HCT116 (cell line): Measurements from ENCODE around the gene TMEM168. TPM values are rescaled to one million over a fixed set of nuclear protein-coding genes. Genes with fewer than 3 reads are reported as not detected.

Source experiments
- ATAC-seq: fragments of 200-7000 bp; cut with Tn5 transposase; 2 replicates; pipeline ENCODE4 v1.9.1; 2020; ENCODE audit warnings: mild to moderate bottlenecking, moderate library complexity
- BruUV-seq: library from RNA; stranded (reverse); fragments of 400-500 nt; replicated peaks from 2 replicates; lab custom pipeline; 2021; lab: Mats Ljungman, UMichigan
- CTCF ChIA-PET: fragments of 300-600 bp; sonication (Branson Sonifier 250); formaldehyde crosslinking; loops from one replicate; lab custom pipeline; 2021; ENCODE audit warnings: antibody characterized with exemption; lab: Charles Lee
- POLR2A ChIA-PET: fragments of 300-600, 350-600 bp; sonication (Branson Sonifier 250); formaldehyde crosslinking; loops from one replicate; lab custom pipeline; 2021; ENCODE audit warnings: antibody characterized with exemption; lab: Charles Lee
- RAD21 ChIA-PET, 2 experiments: fragments of 300-600 bp; sonication (Branson Sonifier 250); formaldehyde crosslinking; loops; one replicate each; lab custom pipeline; 2023; ENCODE audit warnings: low total read pairs in 2 of 2; ENCODE audit not compliant: uncharacterized antibody in 2 of 2, unreplicated experiment in 2 of 2, low non-redundant PET in 1 of 2; lab: Charles Lee
- DNase-seq: peaks from one replicate; pipeline ENCODE4 v3.0.0-alpha.2; 2010; ENCODE audit warnings: low read depth, low spot score
- H2AFZ ChIP-seq: fragments of 200-600 bp; shearing (Covaris generic), sonication (generic); 2 replicates; pipeline ENCODE4 v1.6.1; 2017; ENCODE audit warnings: low read depth, mixed run types, mixed read lengths, antibody characterized with exemption, low read length; ENCODE audit not compliant: poor library complexity, severe bottlenecking
- H3K27ac ChIP-seq: 2 replicates; pipeline ENCODE4 v1.5.1; 2012; ENCODE audit warnings: low read depth, low read length
- H3K27me3 ChIP-seq: fragments of 200-600 bp; sonication (generic); 2 replicates; pipeline ENCODE4 v1.6.1; 2016; ENCODE audit warnings: mixed run types, low read length, mixed read lengths; ENCODE audit not compliant: insufficient read depth
- H3K36me3 ChIP-seq, 2 experiments: fragments of 200-500 bp in 1 of 2; fragments of 200-600 bp in 1 of 2; sonication (Bioruptor generic) in 1 of 2; sonication (generic) in 1 of 2; 2 replicates each; pipeline versions ENCODE4 v1.5.1 to v1.6.1; 2014 to 2016; ENCODE audit warnings: low read length in 2 of 2, inconsistent platforms in 1 of 2, mixed read lengths in 1 of 2, mixed run types in 1 of 2; ENCODE audit not compliant: insufficient read depth in 2 of 2, control insufficient read depth in 1 of 2
- H3K4me1 ChIP-seq, 2 experiments: fragments of 200-600 bp in 1 of 2; sonication (generic) in 1 of 2; 2 replicates each; pipeline versions ENCODE4 v1.5.1 to v1.6.1; 2012 to 2017; ENCODE audit warnings: low read length in 2 of 2, inconsistent platforms in 1 of 2, mild to moderate bottlenecking in 1 of 2, mixed read lengths in 1 of 2, mixed run types in 1 of 2, moderate library complexity in 1 of 2; ENCODE audit not compliant: insufficient read depth in 2 of 2, control insufficient read depth in 1 of 2
- H3K4me2 ChIP-seq: fragments of 200-600 bp; sonication (generic); 2 replicates; pipeline ENCODE4 v1.6.1; 2017; ENCODE audit warnings: mixed run types, low read length, mixed read lengths
- H3K4me3 ChIP-seq, 2 experiments: fragments of 200-600 bp in 1 of 2; sonication (generic) in 1 of 2; replicated peaks in 1 of 2; 2 replicates each; pipeline ENCODE4 v1.5.1; 2011 to 2016; ENCODE audit warnings: low read length in 2 of 2, control low read depth in 1 of 2, low read depth in 1 of 2, mild to moderate bottlenecking in 1 of 2, mixed read lengths in 1 of 2, mixed run types in 1 of 2
- H3K79me2 ChIP-seq: fragments of 200-600 bp; sonication (generic); 2 replicates; pipeline ENCODE4 v1.6.1; 2017; ENCODE audit warnings: mild to moderate bottlenecking, mixed run types, low read length, moderate library complexity, mixed read lengths; ENCODE audit not compliant: insufficient read depth
- H3K9ac ChIP-seq: fragments of 200-600 bp; sonication (generic); 2 replicates; pipeline ENCODE4 v1.6.1; 2016; ENCODE audit warnings: low read length, mixed read lengths
- H3K9me2 ChIP-seq: fragments of 200-600 bp; sonication (generic), shearing (Covaris generic); 2 replicates; pipeline ENCODE4 v1.6.1; 2017; ENCODE audit warnings: mixed run types, mild to moderate bottlenecking, moderate library complexity; ENCODE audit not compliant: insufficient read depth
- H3K9me3 ChIP-seq, 2 experiments: fragments of 200-500 bp in 1 of 2; fragments of 200-600 bp in 1 of 2; sonication (Bioruptor generic) in 1 of 2; sonication (generic) in 1 of 2; 2 replicates each; pipeline ENCODE4 v1.6.1; 2014 to 2017; ENCODE audit warnings: low read length in 2 of 2, mixed read lengths in 2 of 2, inconsistent platforms in 1 of 2, low read depth in 1 of 2, mild to moderate bottlenecking in 1 of 2, mixed run types in 1 of 2, moderate library complexity in 1 of 2; ENCODE audit not compliant: control insufficient read depth in 1 of 2, insufficient read depth in 1 of 2
- H4K20me1 ChIP-seq: fragments of 200-600 bp; sonication (generic), shearing (Covaris generic); 2 replicates; pipeline ENCODE4 v1.6.1; 2017; ENCODE audit warnings: mixed run types, mild to moderate bottlenecking, moderate library complexity; ENCODE audit not compliant: insufficient read depth
- ATF3 ChIP-seq: IDR thresholded peaks from 2 replicates; pipeline ENCODE4 v1.6.1; 2012
- CTCF ChIP-seq, 3 experiments: fragments of 200-600 bp in 1 of 3; sonication (generic) in 1 of 3; IDR thresholded peaks in 2 of 3; conservative IDR thresholded peaks in 1 of 3; 2 replicates each; pipeline ENCODE4 v1.5.1; 2012 to 2017; ENCODE audit warnings: low read depth in 2 of 3, low read length in 2 of 3, antibody characterized with exemption in 1 of 3, borderline replicate concordance in 1 of 3, control low read depth in 1 of 3, mild to moderate bottlenecking in 1 of 3, mixed read lengths in 1 of 3, mixed run types in 1 of 3, moderate library complexity in 1 of 3; ENCODE audit not compliant: insufficient read depth in 1 of 3
- ELF1 ChIP-seq: IDR thresholded peaks from 2 replicates; pipeline ENCODE4 v1.6.1; 2012; ENCODE audit warnings: low read depth, borderline replicate concordance
- EZH2 ChIP-seq: fragments of 200-600 bp; sonication (generic); IDR thresholded peaks from 2 replicates; pipeline ENCODE4 v1.6.1; 2017; ENCODE audit warnings: antibody characterized with exemption, mixed run types
- MAX ChIP-seq: IDR thresholded peaks from 2 replicates; pipeline ENCODE4 v1.6.1; 2012
- POLR2A ChIP-seq: IDR thresholded peaks from 2 replicates; pipeline ENCODE4 v1.7.0; 2011; ENCODE audit warnings: borderline replicate concordance; ENCODE audit not compliant: insufficient read depth, insufficient read length; ENCODE audit errors: extremely low read depth
- REST ChIP-seq: IDR thresholded peaks from 2 replicates; pipeline ENCODE4 v1.6.1; 2012; ENCODE audit warnings: low read depth
- SP1 ChIP-seq: IDR thresholded peaks from 2 replicates; pipeline ENCODE4 v1.6.1; 2012; ENCODE audit warnings: low read depth
- YY1 ChIP-seq: IDR thresholded peaks from 2 replicates; pipeline ENCODE4 v1.6.1; 2011; ENCODE audit warnings: low read length, low read depth, moderate library complexity, mild to moderate bottlenecking; ENCODE audit not compliant: insufficient replicate concordance; ENCODE audit errors: extremely low read depth
- ZBTB33 ChIP-seq: IDR thresholded peaks from 2 replicates; pipeline ENCODE4 v1.6.1; 2011; ENCODE audit warnings: mild to moderate bottlenecking, low read length, moderate library complexity; ENCODE audit not compliant: insufficient replicate concordance; ENCODE audit errors: extremely low read depth
- ZFX ChIP-seq: fragments of 450-650 bp; IDR thresholded peaks from 2 replicates; pipeline ENCODE4 v1.6.1; 2017
- intact Hi-C: fragments of 100-400 bp; cut with micrococcal nuclease; formaldehyde crosslinking; loops from 2 replicates; pipeline ENCODE4 v1.10.0; 2022
- total RNA-seq: library from RNA; stranded (reverse); gene quantifications from one replicate; pipeline ENCODE4 v1.2.1, GENCODE V29; 2021; ENCODE audit not compliant: unreplicated experiment

The TMEM168 gene
- total RNA-seq, 1 experiment from 2014 or later, result 16.5 TPM

GRCh38 chr7:112792441-112792840 is 2.2 kb upstream of the TMEM168 start:
- no peak overlapping the region for H3K4me3 ChIP-seq
- TF ChIP-seq EZH2, result no peak
- TF ChIP-seq CTCF (IDR thresholded peaks at IDR 0.05 in 2 of 3, conservative IDR thresholded peaks at IDR 0.05 in 1 of 3; ENCODE audit: borderline replicate concordance in 1 of 3, insufficient read depth in 1 of 3, low read depth in 2 of 3, low read length in 2 of 3), result no peak
- no peak for TF ChIP-seq ZFX
- no peak for TF ChIP-seq MAX
- no peak for TF ChIP-seq ATF3
- TF ChIP-seq ZBTB33, result no peak
- no peak for TF ChIP-seq SP1
- no peak for TF ChIP-seq POLR2A
- TF ChIP-seq ELF1, result no peak
- TF ChIP-seq REST, result no peak
- TF ChIP-seq YY1, result no peak
- H4K20me1 ChIP-seq, result no peaks in the 10 kb centered on the region
- H3K9me3 ChIP-seq, result no peaks in the 10 kb centered on the region
- DNase-seq (no peak), ATAC-seq (no peak)
- no peaks in the 10 kb centered on the region; a peak in 1 of 4 replicates for H3K36me3 ChIP-seq
- ChIA-PET POLR2A (no interaction called here), CTCF (no interaction called here), RAD21 (no interaction called here)
- H3K9me2 ChIP-seq, result 0 out of 2 replicates have a peak, but pooled peaks cover 4% of the 10 kb centered on the region
- H3K27ac ChIP-seq, result no peak overlapping the region
- intact Hi-C loops, result no loop called here
- H3K79me2 ChIP-seq, result peaks cover 20% of the 10 kb centered on the region
- no peak overlapping the region for H2AFZ ChIP-seq
- H3K9ac ChIP-seq, result no peak overlapping the region
- BruUV-seq, result no TSS peak
- peaks cover 4 to 13% of the 10 kb centered on the region in 2 experiments; a peak in 2 of 4 replicates for H3K4me1 ChIP-seq
- H3K4me2 ChIP-seq, result no peak overlapping the region
- H3K27me3 ChIP-seq, result no peaks in the 10 kb centered on the region
